MCF 10A (cell line): ENCODE measurements around the gene CDK19. TPM values are rescaled to one million over a fixed set of nuclear protein-coding genes. Genes with fewer than 3 reads are reported as not detected.
"Not testable (repeated sequence)": the region's sequence is repeated elsewhere in the genome, so short reads cannot be mapped to it uniquely, and the experiment has no call there.

Experiments
- BruUV-seq: library from RNA; stranded (reverse); fragments of 400-500 nt; replicated peaks from 2 replicates; lab custom pipeline; 2021; lab: Mats Ljungman, UMichigan
- CTCF ChIA-PET: fragments of 300-600 bp; sonication (Branson Sonifier 250); formaldehyde crosslinking; extraction: SDS; loops from one replicate; lab custom pipeline; 2021; ENCODE audit warnings: antibody characterized with exemption, inconsistent platforms; lab: Yijun Ruan, JAX
- POLR2A ChIA-PET: fragments of 300-600, 350-650 bp; sonication (Branson Sonifier 250); formaldehyde crosslinking; extraction: SDS; loops from one replicate; lab custom pipeline; 2020; ENCODE audit warnings: antibody characterized with exemption, inconsistent platforms; lab: Yijun Ruan, JAX
- DNase-seq: peaks from one replicate; pipeline ENCODE4 v3.0.0-alpha.2; 2018; ENCODE audit not compliant: unreplicated experiment
- H3K27ac Mint-ChIP-seq: one replicate; pipeline ENCODE4 v1.8.0; 2022; ENCODE audit warnings: mild to moderate bottlenecking, low read depth, mixed read lengths; ENCODE audit not compliant: unreplicated experiment
- H3K27me3 Mint-ChIP-seq: one replicate; pipeline ENCODE4 v1.8.0; 2022; ENCODE audit warnings: mixed read lengths; ENCODE audit not compliant: insufficient read depth, unreplicated experiment
- H3K36me3 Mint-ChIP-seq: one replicate; pipeline ENCODE4 v1.8.0; 2022; ENCODE audit warnings: mild to moderate bottlenecking, moderate library complexity, mixed read lengths; ENCODE audit not compliant: insufficient read depth, unreplicated experiment
- H3K4me1 Mint-ChIP-seq: one replicate; pipeline ENCODE4 v1.8.0; 2022; ENCODE audit warnings: mixed read lengths; ENCODE audit not compliant: insufficient read depth, unreplicated experiment
- H3K4me3 Mint-ChIP-seq: one replicate; pipeline ENCODE4 v1.8.0; 2022; ENCODE audit warnings: mild to moderate bottlenecking, moderate library complexity, mixed read lengths; ENCODE audit not compliant: unreplicated experiment
- H3K9me3 Mint-ChIP-seq: one replicate; pipeline ENCODE4 v1.8.0; 2022; ENCODE audit warnings: mixed read lengths; ENCODE audit not compliant: unreplicated experiment
- intact Hi-C: fragments of 100-400 bp; cut with micrococcal nuclease; formaldehyde crosslinking; loops from 2 replicates; pipeline ENCODE4 v1.14.1; 2022
- total RNA-seq: library from RNA; stranded (reverse); gene quantifications from 2 replicates; pipeline ENCODE4 v1.2.3, GENCODE V29; 2022
- TF ChIP-seq, protein P1 (sequence below): fragments of 200-600 bp; IDR thresholded peaks from one replicate; pipeline ENCODE4 v1.8.0; 2022; ENCODE audit warnings: antibody characterized with exemption, mild to moderate bottlenecking; ENCODE audit not compliant: unreplicated experiment

Gene CDK19
- total RNA-seq, 1 experiment from 2014 or later, result 10.2 TPM

GRCh38 chr6:110810896-110811586 is 4.2 kb downstream of the CDK19 start:
- POLR2A ChIA-PET, result interaction anchor here (0.6 to 13.4 kb wide), 3 partner anchors 10 to 65 kb away, joined by 3 to 613 read pairs (median 4); partner anchors contain the start of gene AMD1
- Mint-ChIP-seq H3K36me3 (no peaks in the 10 kb centered on the region), H3K9me3 (peaks cover 10% of the 10 kb centered on the region), H3K4me1 (peaks cover 8% of the 10 kb centered on the region), H3K27ac (no peak overlapping the region), H3K4me3 (no peak overlapping the region), H3K27me3 (no peaks in the 10 kb centered on the region)
- BruUV-seq, result no TSS peak
- CTCF ChIA-PET, result interaction anchor here (0.6 to 0.7 kb wide), 2 partner anchors 129 to 324 kb away, joined by 3 to 5 read pairs; no protein-coding TSS in a partner anchor
- intact Hi-C loops, result no loop called here
- DNase-seq, result no peak
- TF ChIP-seq, protein P1, sequence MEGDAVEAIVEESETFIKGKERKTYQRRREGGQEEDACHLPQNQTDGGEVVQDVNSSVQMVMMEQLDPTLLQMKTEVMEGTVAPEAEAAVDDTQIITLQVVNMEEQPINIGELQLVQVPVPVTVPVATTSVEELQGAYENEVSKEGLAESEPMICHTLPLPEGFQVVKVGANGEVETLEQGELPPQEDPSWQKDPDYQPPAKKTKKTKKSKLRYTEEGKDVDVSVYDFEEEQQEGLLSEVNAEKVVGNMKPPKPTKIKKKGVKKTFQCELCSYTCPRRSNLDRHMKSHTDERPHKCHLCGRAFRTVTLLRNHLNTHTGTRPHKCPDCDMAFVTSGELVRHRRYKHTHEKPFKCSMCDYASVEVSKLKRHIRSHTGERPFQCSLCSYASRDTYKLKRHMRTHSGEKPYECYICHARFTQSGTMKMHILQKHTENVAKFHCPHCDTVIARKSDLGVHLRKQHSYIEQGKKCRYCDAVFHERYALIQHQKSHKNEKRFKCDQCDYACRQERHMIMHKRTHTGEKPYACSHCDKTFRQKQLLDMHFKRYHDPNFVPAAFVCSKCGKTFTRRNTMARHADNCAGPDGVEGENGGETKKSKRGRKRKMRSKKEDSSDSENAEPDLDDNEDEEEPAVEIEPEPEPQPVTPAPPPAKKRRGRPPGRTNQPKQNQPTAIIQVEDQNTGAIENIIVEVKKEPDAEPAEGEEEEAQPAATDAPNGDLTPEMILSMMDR, result no peak

- no peak for DNase-seq
These were observed 5.5 kb downstream of the CDK19 start for GRCh38 chr6:110809792-110810191.

DNA sequence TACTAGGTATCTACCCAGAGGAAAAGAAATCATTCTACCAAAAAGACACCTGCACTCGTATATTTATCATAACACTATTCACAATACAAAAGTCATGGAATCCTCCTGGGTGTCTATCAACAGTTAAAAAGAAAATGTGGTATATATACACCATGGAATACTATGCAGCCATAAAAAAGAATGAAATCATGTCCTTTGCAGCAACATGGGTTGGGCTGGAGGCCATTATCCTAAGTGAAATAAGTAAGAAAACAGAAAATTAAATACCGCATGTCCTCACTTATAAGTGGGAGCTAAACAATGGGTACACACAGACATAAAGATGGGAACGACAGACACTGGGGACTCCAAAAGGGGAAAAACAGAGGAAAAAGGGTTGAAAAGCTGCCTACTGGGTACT is 13.1 kb downstream of the CDK19 start:
- DNase-seq, H3K4me1 Mint-ChIP-seq, POLR2A ChIA-PET, H3K27me3 Mint-ChIP-seq, H3K4me3 Mint-ChIP-seq, H3K9me3 Mint-ChIP-seq, H3K36me3 Mint-ChIP-seq, intact Hi-C loops, H3K27ac Mint-ChIP-seq, BruUV-seq: not testable (repeated sequence)
- CTCF ChIA-PET, result interaction anchor here (0.5 to 0.6 kb wide), 2 partner anchors 15 to 112 kb away, joined by 3 read pairs; no protein-coding TSS in a partner anchor

More at GRCh38 chr6:110809792-110810191, 5.5 kb downstream of the CDK19 start:
- Mint-ChIP-seq H3K27me3 (no peaks in the 10 kb centered on the region), H3K4me1 (peaks cover 8% of the 10 kb centered on the region), H3K36me3 (no peaks in the 10 kb centered on the region), H3K27ac (no peak overlapping the region), H3K9me3 (peaks cover 10% of the 10 kb centered on the region), H3K4me3 (no peak overlapping the region)
- BruUV-seq, result no TSS peak
- TF ChIP-seq, protein P1, result no peak
- intact Hi-C loops, result no loop called here
- ChIA-PET CTCF (interaction anchor here (0.6 kb wide), 1 partner anchor 274 kb away, joined by 4 read pairs; no protein-coding TSS in a partner anchor), POLR2A (interaction anchor here (0.6 to 13.4 kb wide), 4 partner anchors 9 to 68 kb away, joined by 3 to 613 read pairs (median 4); partner anchors contain the start of gene AMD1)

DNA sequence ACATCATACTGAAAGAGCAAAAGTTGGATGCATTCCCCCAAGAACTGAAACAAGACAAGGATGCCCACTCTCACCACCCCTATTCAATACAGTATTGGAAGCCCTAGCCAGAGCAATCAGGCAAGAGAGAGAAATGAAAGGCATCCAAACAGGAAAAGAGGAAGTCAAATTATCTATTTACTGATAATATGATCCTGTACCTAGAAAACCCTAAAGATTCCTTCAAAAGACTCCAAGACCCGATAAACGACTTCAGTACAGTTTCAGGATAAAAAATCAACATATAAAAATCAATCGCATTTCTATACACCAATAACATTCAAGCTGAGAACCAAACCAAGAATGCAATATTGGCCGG is 14.5 kb downstream of the CDK19 start:
- H3K27me3 Mint-ChIP-seq, result no peaks in the 10 kb centered on the region
- H3K36me3 Mint-ChIP-seq, result no peaks in the 10 kb centered on the region
- intact Hi-C loops, result no loop called here
- no peak overlapping the region for H3K4me3 Mint-ChIP-seq
- no peaks in the 10 kb centered on the region for H3K4me1 Mint-ChIP-seq
- no peak overlapping the region for H3K27ac Mint-ChIP-seq
- TF ChIP-seq, protein P1, result no peak
- no peak for DNase-seq
- CTCF ChIA-PET, result interaction anchor here (0.7 kb wide), 1 partner anchor 65 kb away, joined by 3 read pairs; no protein-coding TSS in a partner anchor
- BruUV-seq, result no TSS peak
- no peaks in the 10 kb centered on the region for H3K9me3 Mint-ChIP-seq
- POLR2A ChIA-PET, result interaction anchor here (0.6 to 0.7 kb wide), 2 partner anchors 10 to 101 kb away, joined by 3 read pairs; no protein-coding TSS in a partner anchor
